Measurements from ENCODE around the gene PRR23E.

DNA sequence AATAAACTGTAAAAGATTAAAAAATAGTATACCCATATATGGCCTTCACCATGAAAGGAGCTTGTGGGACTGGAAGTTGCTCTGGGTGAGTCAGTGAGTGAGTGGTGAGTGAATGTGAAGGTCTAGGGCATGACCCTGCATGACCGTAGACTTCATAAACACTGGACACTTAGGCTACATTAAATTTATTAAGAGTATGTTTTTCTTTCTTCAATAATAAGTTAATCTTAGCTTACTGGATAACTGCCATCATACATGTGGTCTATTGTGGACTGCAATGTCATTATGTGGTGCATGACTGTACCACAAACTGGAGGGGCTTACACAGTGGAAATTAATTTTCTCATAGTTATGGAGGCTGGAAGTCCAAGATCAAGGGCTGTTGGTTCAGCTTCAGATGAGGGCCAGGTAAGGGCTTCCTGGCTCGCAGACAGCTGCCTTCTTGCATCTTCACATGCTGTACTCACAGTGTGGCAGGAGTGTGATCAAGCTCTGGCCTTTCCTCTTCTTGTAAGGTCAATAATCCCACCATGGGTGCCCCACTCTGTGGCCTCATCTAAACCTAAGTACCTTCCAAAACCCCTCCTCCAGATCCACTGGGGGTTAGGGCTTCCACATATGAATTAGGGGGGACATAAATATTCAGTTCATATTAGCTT, 40.8 kb upstream of the PRR23E start:
- TF ChIP-seq CTCF (IDR thresholded peaks at IDR 0.05; ENCODE audit: extremely low read depth in 1 of 2, insufficient read depth in 1 of 2, low read depth in 1 of 2, low read length in 2 of 2) (no peak), MAX (IDR thresholded peaks at IDR 0.05; ENCODE audit: insufficient read depth, insufficient read length) (no peak), POLR2A (IDR thresholded peaks at IDR 0.05; ENCODE audit: low read depth, low read length) (no peak), JUN (IDR thresholded peaks at IDR 0.05; ENCODE audit: borderline replicate concordance, insufficient read depth, insufficient read length, low read depth) (no peak), EZH2 (IDR thresholded peaks at IDR 0.05; ENCODE audit: borderline replicate concordance, low read depth, low read length, severe bottlenecking) (no peak), POLR2AphosphoS5 (IDR thresholded peaks at IDR 0.05; ENCODE audit: insufficient read depth, low read depth, low read length) (no peak)

Measured in endothelial cell of umbilical vein (primary cell).